GM12872 (cell line): Measurements from ENCODE around the gene ZNF280A.

Experiments used
- TF ChIP-seq, protein P1 (sequence below): IDR thresholded peaks from 3 replicates; pipeline ENCODE4 v1.5.1; 2011; ENCODE audit warnings: low read depth, mild to moderate bottlenecking, low read length, moderate library complexity; ENCODE audit not compliant: insufficient read depth

The ZNF280A gene

DNA sequence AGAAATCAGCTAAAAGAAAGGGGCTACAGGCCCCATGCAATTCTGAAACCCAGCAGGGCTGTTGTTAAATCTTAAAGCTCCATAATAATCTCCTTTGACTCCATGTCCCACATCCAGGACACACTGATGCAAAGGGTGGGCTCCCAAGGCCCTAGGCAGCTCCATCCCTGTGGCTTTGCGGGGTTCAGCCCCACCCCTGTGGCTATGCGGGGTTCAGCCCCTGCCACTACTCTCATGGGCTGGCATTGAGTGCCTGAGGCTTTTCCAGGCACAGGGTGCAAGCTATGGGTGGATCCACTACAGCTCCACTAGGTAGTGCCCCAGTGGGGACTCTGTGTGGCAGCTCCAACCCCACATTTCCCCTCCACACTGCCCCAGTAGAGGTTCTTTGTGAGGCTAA is 8.7 kb upstream of the ZNF280A start:
- TF ChIP-seq, protein P1, sequence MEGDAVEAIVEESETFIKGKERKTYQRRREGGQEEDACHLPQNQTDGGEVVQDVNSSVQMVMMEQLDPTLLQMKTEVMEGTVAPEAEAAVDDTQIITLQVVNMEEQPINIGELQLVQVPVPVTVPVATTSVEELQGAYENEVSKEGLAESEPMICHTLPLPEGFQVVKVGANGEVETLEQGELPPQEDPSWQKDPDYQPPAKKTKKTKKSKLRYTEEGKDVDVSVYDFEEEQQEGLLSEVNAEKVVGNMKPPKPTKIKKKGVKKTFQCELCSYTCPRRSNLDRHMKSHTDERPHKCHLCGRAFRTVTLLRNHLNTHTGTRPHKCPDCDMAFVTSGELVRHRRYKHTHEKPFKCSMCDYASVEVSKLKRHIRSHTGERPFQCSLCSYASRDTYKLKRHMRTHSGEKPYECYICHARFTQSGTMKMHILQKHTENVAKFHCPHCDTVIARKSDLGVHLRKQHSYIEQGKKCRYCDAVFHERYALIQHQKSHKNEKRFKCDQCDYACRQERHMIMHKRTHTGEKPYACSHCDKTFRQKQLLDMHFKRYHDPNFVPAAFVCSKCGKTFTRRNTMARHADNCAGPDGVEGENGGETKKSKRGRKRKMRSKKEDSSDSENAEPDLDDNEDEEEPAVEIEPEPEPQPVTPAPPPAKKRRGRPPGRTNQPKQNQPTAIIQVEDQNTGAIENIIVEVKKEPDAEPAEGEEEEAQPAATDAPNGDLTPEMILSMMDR, result no peak

DNA sequence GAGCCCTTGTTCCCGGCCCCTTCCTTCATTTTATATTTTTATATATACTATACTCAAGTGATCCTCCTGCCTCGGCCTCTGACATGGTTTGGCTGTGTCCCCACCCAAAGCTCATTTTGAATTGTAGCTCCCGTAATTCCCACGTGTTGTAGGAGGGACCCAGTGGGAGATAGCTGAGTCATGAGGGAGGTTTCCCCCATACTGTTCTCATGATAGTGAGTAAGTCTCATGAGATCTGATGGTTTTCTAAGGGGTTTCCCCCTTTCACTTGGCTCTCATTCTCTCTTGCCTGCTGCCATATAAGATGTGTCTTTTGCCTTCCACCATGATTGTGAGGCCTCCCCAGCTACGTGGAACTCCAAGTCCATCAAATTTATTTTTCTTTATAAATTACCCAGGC is 7.2 kb upstream of the ZNF280A start:
- TF ChIP-seq, protein P1, result no peak

- TF ChIP-seq, protein P1, result no peak
Observed at GRCh38 chr22:22526125-22526912, 6.2 kb upstream of the ZNF280A start.

DNA sequence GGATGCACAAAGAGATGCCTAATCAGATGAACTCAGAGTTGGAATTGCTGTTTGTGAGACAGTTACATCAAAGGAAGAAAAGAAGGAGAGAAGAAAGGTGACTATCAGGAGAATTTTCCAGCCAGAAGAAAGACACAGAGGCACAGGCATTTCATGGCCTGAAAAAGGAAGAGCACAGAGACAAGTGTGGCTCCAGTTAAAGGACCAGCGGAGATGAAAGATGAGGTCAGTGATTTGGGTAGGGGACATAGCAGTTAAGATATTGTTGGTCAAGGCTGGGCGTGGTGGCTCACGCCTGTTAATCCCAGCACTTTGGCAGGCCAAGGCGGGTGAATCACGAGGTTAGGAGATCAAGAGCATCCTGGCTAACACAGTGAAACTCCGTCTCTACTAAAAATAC is 3.4 kb upstream of the ZNF280A start:
- TF ChIP-seq, protein P1, result no peak

GRCh38 chr22:22521631-22522030 is 1.6 kb upstream of the ZNF280A start:
- TF ChIP-seq, protein P1, result no peak

DNA sequence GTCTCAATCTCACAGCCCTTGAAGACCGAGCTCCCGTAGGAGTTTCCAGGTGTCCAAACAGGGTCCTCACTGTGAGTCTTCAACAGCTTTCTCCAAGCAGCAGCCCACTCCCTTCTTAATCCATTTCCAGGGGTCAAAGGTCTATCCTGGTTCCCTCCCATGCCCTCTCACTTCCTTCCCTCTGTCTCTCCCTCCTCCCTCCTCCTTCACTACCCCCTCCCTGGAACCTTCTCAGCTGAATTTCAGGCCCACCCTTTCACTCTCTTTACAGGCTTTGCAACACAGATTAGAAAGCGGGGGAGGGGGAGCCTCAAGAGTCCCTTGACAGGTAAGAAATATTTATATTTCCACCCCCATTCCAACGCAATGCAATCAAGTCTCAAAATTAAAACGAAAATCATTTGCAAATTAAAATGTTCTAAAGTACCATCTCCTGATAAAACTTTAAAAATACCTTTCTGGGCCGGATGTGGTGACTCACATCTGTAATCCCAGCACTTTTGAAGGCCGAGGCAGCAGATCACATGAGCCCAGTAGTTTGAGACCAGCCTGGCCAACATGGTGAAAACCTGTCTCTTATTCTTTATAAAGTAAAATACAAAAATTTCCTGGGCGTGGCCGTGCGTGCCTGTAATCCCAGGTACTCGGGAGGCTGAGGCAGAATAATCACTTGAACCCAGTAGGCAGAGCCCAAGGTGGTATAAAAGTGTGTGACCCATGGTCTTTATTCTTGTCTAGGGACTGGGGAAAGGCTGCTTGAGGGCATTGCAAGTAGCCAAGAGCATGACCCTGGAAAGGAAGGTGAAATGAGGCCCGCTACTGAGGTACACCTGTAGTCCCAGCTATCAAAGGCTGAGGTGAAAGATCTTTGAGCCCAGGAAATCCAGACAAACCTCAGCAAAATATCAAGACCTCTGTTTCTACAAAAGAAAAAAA is 865 bp upstream of the ZNF280A start:
- TF ChIP-seq, protein P1, result no peak

DNA sequence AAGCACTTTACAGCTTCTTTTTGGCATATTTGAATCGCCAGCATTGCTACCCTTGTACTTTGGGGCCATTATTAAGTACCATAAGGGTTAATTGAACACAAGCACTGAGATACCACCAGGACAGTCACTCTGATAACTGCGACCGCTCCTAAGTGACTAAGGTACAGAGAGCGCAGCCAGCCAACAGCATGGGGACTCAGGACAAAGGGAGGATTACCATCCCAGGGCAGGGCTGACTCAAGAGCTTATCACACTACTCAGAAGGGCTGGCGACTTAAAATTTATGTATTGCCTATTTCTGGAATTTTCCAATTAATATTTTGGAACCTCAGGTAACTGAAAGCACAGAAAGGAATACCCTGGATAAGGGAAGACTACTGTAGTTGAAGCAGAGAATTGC is 479 bp downstream of the ZNF280A start:
- TF ChIP-seq, protein P1, result no peak
